GM18519 (cell line): ENCODE measurements around the gene RIN3.

Experiments
- ATAC-seq: cut with Tn5 transposase; IDR thresholded peaks from one replicate; pipeline ENCODE4 v1.9.1; 2021; ENCODE audit warnings: mild to moderate bottlenecking, moderate library complexity; ENCODE audit not compliant: unreplicated experiment, low FRiP score

RIN3 gene

GRCh38 chr14:92513204-92513965, at the start of gene RIN3:
RIN3 (plus strand) TSS chr14:92513781; CDS start chr14:92513933, 152 bp downstream.
- no peak for ATAC-seq

- no peak for ATAC-seq
Measured at GRCh38 chr14:92464156-92464555, 49.4 kb upstream of the RIN3 start.

- ATAC-seq = no peak
Measured at GRCh38 chr14:92464716-92465115, 48.9 kb upstream of the RIN3 start.

DNA sequence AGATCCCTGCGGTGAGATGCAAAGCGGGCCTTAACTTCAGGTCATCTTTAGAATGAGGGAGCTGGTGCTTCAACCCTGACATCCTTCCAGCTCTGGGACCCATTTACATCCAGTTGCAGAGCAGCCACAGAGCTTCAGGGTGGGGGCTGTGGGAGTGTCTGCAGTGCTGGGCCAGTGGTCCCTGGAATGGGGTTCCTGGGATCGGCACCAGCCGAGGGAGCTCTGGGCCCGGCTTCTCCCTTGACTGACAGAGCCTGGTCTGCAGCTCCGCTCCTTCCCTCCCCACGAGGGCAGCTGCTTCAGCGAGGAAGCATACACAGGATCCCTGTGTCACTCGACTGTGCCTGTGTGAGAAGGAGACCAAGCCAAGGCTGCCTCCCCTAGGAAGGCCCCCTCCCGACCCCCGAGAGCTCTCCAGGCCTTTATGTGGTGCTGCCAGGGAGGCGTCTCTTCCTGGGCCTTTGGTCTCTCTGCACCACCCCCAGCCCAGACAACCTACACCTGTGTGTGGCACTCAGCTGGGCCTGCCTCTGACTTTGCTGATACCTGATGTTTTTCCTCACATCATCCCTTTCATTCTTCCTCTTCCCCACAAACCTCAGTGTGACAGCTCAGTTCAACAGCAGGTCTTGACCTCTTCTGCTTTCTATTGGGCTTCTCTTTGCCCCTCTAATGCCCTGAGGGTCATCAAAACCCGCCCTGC, 48.1 kb upstream of the RIN3 start:
- ATAC-seq = no peak

DNA sequence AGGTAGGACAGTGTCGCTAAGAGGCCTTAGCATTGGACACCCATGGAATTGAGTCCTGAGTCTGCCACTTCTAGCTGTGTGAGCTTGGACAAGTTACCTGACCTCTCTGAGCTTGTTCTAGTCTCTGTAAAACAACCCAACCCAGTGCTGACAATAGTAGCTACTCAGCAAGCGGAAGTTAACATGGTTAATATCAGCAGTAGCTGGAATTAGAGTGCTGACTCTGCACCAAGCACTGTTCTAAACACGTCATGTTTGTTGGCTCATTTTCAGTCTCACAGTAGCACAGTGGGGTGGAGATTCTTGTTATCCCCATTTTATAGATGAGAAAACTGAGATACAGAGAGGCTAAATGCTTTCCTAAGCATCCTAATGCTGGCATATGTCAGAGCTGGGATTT, 47.5 kb upstream of the RIN3 start:
- ATAC-seq = no peak

DNA sequence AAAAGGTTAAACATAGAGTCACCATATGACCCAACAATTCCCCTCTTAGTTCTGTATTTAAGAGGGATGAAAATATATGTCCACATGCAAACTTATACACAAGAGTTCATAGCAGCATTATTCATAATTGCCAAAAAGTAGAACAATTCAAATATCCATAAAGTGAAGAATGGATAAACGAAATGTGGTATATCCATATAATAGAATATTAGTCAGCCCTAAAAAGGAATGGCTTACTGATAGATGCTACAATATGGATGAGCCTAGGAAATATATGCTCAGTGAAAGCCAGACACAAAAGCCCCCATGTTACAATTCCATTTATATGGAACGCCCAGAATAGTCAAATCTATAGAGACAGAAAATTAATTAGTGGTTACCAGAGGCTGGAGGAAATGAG, 44.1 kb upstream of the RIN3 start:
- no peak for ATAC-seq

GRCh38 chr14:92470215-92470614, 43.4 kb upstream of the RIN3 start:
- no peak for ATAC-seq

GRCh38 chr14:92470811-92471210, 42.8 kb upstream of the RIN3 start:
- no peak for ATAC-seq

DNA sequence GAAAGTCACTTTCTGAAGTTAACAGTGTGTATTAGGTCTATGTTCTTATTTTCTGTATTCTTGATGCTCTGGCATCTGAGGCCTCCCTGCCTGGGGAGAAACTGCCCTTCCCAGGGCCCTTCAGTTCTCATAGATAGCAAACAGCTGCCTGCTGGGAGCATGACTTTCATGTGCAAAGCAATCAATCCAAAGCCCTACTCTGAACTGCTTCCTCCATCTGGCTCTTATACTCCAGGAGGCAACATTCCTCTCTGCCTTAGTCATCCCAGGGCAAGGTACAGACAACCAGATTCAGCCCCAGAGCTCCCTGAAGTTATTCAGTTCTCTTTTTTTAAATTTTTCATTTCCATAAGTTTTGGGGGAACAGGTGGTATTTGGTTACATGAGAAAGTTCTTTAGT, 41.7 kb upstream of the RIN3 start:
- ATAC-seq = no peak

- ATAC-seq = no peak
Measured at GRCh38 chr14:92472860-92473259, 40.7 kb upstream of the RIN3 start.

GRCh38 chr14:92473261-92473968, 40.2 kb upstream of the RIN3 start:
- ATAC-seq = no peak

GRCh38 chr14:92473969-92474535, 39.5 kb upstream of the RIN3 start:
- ATAC-seq = no peak

DNA sequence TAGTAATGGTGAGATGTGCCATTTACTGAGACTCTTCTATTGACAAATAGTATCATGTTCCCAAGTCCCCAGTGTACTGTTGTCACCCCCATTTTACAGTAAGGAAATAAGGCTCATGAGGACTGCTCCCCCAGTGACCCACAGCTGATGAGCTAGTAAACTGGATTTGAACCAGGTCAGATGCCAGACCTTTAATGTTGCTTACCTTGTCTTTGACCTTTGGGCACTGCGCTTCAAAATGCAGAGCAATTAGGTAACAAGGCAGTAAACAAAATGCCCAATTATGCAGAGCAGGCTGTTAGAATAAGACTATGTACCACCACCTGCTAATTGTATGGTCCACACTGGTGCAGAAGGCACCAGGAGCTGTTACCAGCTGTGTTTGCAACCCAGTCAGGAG, 38.5 kb upstream of the RIN3 start:
- no peak for ATAC-seq

- no peak for ATAC-seq
Measured at GRCh38 chr14:92475451-92476187, 38.0 kb upstream of the RIN3 start.

DNA sequence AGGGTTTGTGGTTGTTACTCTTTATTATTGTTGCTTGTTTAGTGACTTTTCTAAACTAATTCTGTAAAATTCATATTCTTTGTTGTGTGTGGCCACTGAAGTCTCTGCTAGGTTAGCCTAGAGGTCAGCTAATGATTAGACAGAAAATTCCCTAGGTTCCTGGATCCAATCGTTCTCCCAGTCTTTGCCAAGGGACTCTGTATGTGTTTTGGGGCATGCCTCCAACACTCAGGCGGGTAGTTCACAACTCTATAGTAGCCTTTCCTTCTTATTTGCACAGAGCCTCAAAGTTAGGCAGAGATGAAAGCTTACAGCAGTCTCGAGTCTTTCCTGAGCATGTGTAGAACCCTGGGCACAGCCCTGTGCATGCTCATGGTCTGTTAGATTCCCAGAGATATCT, 32.7 kb upstream of the RIN3 start:
- ATAC-seq = no peak

GRCh38 chr14:92481386-92481785, 32.2 kb upstream of the RIN3 start:
- no peak for ATAC-seq

DNA sequence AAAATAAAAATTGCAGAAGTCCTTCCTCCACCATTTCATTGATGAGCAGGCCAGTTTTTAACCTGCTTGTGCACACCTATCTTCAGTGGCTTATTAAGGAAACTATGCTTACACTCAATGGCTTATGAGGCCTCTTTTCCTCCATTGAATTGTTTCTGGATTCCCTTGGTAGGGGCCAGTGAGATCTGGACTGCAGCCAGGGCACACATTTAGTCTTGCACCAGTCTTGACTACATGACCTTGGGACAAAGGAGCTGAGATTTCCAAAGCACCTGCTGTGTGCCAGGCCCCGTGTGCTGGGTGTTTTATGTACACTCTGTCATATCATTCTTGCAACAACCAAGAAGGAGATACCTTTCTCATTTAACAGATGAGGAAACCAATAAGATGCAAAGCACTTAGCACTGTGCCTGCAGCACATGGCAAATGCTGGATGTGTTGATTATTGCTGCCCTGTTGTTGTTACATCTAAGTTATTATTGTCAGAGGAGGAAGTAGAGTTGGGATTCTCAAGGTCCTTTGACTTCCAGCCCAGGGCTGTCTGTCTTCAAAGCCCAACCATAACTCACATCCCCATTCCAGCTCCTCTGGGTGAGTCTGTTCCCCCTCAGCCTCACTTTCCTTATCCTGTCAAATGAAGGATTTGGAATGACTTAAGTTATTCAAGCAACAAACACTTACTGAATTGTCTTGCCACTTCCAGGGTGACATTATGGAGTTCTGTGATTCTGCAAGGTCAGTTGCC, 31.6 kb upstream of the RIN3 start:
- ATAC-seq = no peak

DNA sequence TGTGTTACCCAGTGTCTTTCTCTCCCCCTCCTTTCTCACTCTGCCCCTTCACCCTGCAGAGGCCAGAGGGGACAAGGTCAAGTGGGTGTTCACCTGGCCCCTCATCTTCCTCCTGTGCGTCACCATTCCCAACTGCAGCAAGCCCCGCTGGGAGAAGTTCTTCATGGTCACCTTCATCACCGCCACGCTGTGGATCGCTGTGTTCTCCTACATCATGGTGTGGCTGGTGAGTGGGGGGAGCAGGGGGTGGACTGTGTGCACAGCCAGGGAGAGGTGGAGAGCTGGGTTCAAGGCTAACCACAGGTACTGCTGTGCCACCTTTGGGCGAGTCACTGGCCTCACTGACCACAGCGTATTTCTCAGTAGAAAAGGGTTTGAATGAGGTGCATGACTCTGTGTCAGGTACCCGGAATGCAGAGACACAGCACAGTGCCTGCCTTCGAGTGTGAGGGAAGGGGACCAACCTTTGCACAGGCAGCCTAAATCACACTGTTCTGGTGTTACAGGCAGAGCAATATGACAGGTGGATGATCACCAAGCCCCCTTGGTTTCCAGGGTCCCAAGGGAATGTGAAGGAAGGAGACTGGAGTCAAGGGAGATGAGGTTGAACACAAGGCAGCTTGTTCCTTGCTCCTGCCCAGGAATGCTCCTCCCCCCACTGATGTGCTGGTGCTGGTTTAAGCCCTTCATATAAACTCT, 30.8 kb upstream of the RIN3 start:
- ATAC-seq = no peak

DNA sequence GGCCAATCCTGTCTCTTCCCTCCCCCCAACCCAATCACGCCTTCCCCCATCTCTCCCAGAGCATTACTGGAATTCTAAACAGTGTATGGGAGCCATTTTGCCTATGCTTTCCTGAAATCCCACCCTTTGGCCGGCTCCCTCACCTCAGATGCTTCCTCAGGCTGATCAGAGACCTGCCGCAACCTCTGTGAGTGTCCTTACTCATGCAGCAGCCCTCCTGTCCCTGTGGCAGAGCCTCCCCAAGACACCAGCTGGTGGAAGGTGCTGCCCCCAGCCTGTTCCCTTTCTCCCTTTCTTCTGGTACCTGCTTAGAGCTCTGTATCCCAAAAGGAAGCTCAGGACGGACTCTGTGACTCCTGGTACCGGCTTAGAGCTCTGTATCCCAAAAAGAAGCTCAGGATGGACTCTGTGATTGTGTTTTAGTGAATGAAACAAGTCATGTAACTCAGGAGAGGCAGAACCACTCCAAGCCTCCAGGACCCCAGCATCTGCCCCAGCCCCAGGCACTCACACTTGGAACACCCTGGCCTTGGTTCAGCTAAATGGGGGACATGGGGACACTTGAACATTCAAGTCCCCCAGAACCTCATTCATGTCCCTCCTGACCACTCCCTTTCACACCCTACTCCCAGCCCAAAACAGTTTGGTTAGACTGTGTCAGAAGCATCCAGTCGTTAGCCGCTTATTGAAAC, 29.3 kb upstream of the RIN3 start:
- no peak for ATAC-seq
